MM.1S (cell line): ENCODE results near the gene CARMIL1.

ENCODE experiments used
- EZH2 ChIP-seq: fragments of 300-600 bp; sonication (generic); optimal IDR thresholded peaks from 2 replicates; pipeline ENCODE3; 2017; ENCODE audit warnings: low read depth, mild to moderate bottlenecking, antibody characterized with exemption, low read length, mixed read lengths
- EZH2phosphoT487 ChIP-seq: fragments of 300-600 bp; sonication (generic); IDR thresholded peaks from 2 replicates; pipeline ENCODE4 v1.6.1; 2018; ENCODE audit warnings: antibody characterized with exemption, low read length
- TF ChIP-seq, protein P1 (sequence below): fragments of 300-600 bp; sonication (generic); IDR thresholded peaks from 2 replicates; pipeline ENCODE4 v1.5.1; 2016; ENCODE audit warnings: antibody characterized with exemption, low read length, mixed read lengths

GRCh38 chr6:25454136-25454535, 175.0 kb downstream of the CARMIL1 start:
- TF ChIP-seq, protein P1, sequence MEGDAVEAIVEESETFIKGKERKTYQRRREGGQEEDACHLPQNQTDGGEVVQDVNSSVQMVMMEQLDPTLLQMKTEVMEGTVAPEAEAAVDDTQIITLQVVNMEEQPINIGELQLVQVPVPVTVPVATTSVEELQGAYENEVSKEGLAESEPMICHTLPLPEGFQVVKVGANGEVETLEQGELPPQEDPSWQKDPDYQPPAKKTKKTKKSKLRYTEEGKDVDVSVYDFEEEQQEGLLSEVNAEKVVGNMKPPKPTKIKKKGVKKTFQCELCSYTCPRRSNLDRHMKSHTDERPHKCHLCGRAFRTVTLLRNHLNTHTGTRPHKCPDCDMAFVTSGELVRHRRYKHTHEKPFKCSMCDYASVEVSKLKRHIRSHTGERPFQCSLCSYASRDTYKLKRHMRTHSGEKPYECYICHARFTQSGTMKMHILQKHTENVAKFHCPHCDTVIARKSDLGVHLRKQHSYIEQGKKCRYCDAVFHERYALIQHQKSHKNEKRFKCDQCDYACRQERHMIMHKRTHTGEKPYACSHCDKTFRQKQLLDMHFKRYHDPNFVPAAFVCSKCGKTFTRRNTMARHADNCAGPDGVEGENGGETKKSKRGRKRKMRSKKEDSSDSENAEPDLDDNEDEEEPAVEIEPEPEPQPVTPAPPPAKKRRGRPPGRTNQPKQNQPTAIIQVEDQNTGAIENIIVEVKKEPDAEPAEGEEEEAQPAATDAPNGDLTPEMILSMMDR = no peak
- TF ChIP-seq EZH2phosphoT487 (no peak), EZH2 (no peak)
